HUES6 (cell line): ENCODE data around the gene B3GNT4.
"Not testable (repeated sequence)": the region's sequence is repeated elsewhere in the genome, so short reads cannot be mapped to it uniquely, and the experiment has no call there.

Source experiments
- H3K27ac ChIP-seq: 2 replicates; pipeline ENCODE4 v1.7.0; 2013; ENCODE audit warnings: low read depth, mild to moderate bottlenecking, low read length, inconsistent platforms
- H3K27me3 ChIP-seq: 2 replicates; pipeline ENCODE4 v1.6.1; 2013; ENCODE audit warnings: low read length; ENCODE audit not compliant: control insufficient read depth, insufficient read depth
- H3K36me3 ChIP-seq: 2 replicates; pipeline ENCODE4 v1.6.1; 2013; ENCODE audit warnings: low read length; ENCODE audit not compliant: control insufficient read depth, insufficient read depth
- H3K4me1 ChIP-seq: 2 replicates; pipeline ENCODE4 v1.6.1; 2013; ENCODE audit warnings: low read length; ENCODE audit not compliant: control insufficient read depth, insufficient read depth
- H3K4me3 ChIP-seq: 2 replicates; pipeline ENCODE4 v1.5.1; 2013; ENCODE audit warnings: low read depth, low read length
- H3K9ac ChIP-seq: one replicate; pipeline ENCODE4 v1.6.1; 2013; ENCODE audit warnings: mild to moderate bottlenecking, low read length
- H3K9me3 ChIP-seq: 2 replicates; pipeline ENCODE4 v1.6.1; 2013; ENCODE audit warnings: low read depth, low read length; ENCODE audit not compliant: control insufficient read depth, insufficient read depth

The B3GNT4 gene

DNA sequence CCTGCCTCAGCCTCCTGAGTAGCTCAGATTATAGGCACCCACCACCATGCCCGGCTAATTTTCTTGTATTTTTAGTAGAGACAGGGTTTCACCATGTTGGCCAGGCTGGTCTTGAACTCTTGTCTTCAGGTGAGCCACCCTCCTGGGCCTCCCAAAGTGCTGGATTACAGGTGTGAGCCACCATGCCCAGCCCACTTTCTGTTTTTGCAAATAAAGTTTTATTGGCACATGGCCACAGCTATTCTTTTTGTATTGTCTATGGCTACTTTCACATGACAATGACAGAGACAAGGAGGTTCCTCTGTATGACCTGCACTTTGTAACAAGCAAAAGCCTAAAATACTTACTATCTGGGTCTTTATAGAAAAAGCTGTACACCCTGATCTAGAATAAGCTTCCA lies 42.0 kb downstream of the B3GNT4 start:
- Histone ChIP-seq H3K9me3 (no peaks in the 10 kb centered on the region), H3K27ac (no peak overlapping the region), H3K4me1 (no peaks in the 10 kb centered on the region), H3K4me3 (no peak overlapping the region), H3K36me3 (peaks cover 36% of the 10 kb centered on the region), H3K9ac (no peak overlapping the region), H3K27me3 (no peaks in the 10 kb centered on the region)

DNA sequence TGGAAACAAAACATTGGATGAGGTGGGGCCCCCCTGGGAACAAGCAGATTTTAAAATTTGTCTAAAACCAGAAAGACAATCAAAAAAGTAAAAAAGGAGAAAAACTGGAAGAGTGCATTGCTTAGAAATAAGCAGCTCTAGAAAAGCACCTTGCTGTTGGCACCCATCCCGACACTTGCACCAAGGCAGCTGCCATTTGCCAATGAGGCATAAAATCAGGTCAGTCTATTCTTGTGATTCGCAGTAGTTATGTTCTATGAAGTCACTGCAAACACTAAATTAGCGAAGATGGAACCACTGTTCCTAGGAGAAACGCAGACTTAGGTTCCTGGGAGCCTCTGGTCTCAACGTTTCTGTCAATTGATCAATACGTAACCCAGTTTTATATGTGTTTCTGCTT lies 46.5 kb downstream of the B3GNT4 start:
- no peaks in the 10 kb centered on the region for H3K4me1 ChIP-seq
- no peaks in the 10 kb centered on the region for H3K9me3 ChIP-seq
- no peak overlapping the region for H3K9ac ChIP-seq
- H3K27me3 ChIP-seq, result no peaks in the 10 kb centered on the region
- H3K4me3 ChIP-seq, result no peak overlapping the region
- peaks cover 26% of the 10 kb centered on the region for H3K36me3 ChIP-seq
- H3K27ac ChIP-seq, result no peak overlapping the region

DNA sequence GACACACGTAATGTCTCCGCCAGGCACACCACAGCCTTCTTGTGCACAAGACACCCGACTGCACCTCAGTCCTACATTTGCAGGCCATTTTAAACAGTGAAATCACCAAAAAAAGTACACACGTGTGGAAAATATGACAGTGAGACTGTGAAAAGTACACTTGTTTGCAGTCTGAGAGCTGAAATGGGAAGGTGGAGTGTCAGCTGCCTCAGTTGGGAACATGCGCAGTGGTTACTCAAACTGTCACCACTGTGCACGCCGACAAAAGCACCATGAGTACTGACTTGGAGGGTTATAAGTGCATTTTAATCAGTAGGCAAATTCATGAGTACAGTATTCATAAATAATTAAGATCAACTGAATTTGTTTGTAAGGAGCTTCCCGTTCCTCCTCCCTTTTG lies 47.0 kb downstream of the B3GNT4 start:
- Histone ChIP-seq H3K27ac (no peak overlapping the region), H3K9ac (no peak overlapping the region), H3K36me3 (peaks cover 26% of the 10 kb centered on the region), H3K4me3 (no peak overlapping the region), H3K27me3 (no peaks in the 10 kb centered on the region), H3K9me3 (no peaks in the 10 kb centered on the region), H3K4me1 (no peaks in the 10 kb centered on the region)

DNA sequence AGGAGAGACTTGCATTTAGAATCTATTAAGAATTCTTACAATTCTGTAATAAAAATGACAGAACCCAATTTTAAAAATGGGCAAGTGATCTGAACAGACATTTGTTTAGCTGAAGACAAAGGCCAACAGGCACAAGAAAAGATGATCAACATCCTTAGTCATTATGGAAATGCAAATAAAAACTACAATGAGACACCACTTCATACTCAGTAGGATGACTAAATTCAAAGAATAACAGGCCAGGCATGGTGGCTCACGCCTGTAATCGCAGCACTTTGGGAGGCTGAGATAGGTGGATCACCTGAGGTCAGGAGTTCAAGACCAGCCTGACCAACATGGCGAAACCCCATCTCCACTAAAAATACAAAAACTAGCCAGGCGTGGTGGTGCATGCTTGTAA lies 55.0 kb downstream of the B3GNT4 start:
- not testable (repeated sequence) for H3K9ac ChIP-seq, H3K4me1 ChIP-seq, H3K9me3 ChIP-seq, H3K27me3 ChIP-seq, H3K4me3 ChIP-seq, H3K27ac ChIP-seq
- H3K36me3 ChIP-seq, result peaks cover 40% of the 10 kb centered on the region
